OCI-M2 (cell line): ENCODE results near the gene KREMEN2.

Experiments
- DNase-seq: peaks from one replicate; lab custom pipeline; 2025; ENCODE audit not compliant: unreplicated experiment; lab: John Stamatoyannopoulos, UW

Gene KREMEN2

GRCh38 chr16:3003582-3004270 lies 39.7 kb downstream of the KREMEN2 start:
- peak; percentile 81 for DNase-seq

- DNase-seq = no peak
Observed at GRCh38 chr16:3004319-3004718, 40.2 kb downstream of the KREMEN2 start.

- no peak for DNase-seq
Observed at GRCh38 chr16:3004781-3005284, 40.8 kb downstream of the KREMEN2 start.

- no peak for DNase-seq
Observed at GRCh38 chr16:3007059-3007956, 43.2 kb downstream of the KREMEN2 start.

GRCh38 chr16:3007957-3008689 lies 44.0 kb downstream of the KREMEN2 start:
- DNase-seq = no peak

- no peak for DNase-seq
Observed at GRCh38 chr16:3008690-3009037, 44.6 kb downstream of the KREMEN2 start.

- no peak for DNase-seq
Observed at GRCh38 chr16:3009568-3010390, 45.7 kb downstream of the KREMEN2 start.

GRCh38 chr16:3010510-3010909 lies 46.4 kb downstream of the KREMEN2 start:
- no peak for DNase-seq

GRCh38 chr16:3012246-3012645 lies 48.2 kb downstream of the KREMEN2 start:
- no peak for DNase-seq

- no peak for DNase-seq
Observed at GRCh38 chr16:3012828-3013420, 48.8 kb downstream of the KREMEN2 start, which contains the start of gene CLDN9. CLDN9 (plus strand) TSS chr16:3012923; CDS start chr16:3013363, 440 bp downstream.

- no peak for DNase-seq
Observed at GRCh38 chr16:3013491-3013951, 49.4 kb downstream of the KREMEN2 start.

- DNase-seq = no peak
Observed at GRCh38 chr16:3013998-3014690, 50.1 kb downstream of the KREMEN2 start.

- DNase-seq = no peak
Observed at GRCh38 chr16:3014971-3015370, 50.9 kb downstream of the KREMEN2 start.

- DNase-seq = no peak
Observed at GRCh38 chr16:3015865-3016521, 51.9 kb downstream of the KREMEN2 start.

GRCh38 chr16:3017344-3017743 lies 53.3 kb downstream of the KREMEN2 start:
- no peak for DNase-seq
